ENCODE results near the gene KRTAP22-1. TPM values are rescaled to one million over a fixed set of nuclear protein-coding genes. Genes with fewer than 3 reads are reported as not detected.

The KRTAP22-1 gene
- total RNA-seq, 1 experiment from 2014 or later, result not detected

DNA sequence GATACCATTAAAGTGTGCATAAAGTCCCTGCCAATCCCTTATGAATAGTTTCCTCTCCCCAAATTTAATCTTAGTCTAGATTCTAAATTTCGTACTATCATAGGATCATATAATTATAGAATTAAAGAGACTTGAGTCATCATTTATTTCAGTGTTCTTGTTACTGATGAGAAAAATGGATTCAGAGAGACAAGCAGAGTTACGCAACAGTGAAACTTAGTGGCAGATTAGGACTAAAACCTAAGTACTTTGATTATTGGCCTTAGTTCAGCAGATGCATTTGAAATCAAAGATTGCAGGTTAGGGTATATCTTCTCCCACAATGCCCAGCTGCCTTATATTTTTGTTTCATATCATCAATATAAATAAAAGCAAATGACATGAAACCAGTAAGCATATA lies 38.9 kb upstream of the KRTAP22-1 start:
- no peak for TF ChIP-seq CTCF (IDR thresholded peaks at IDR 0.05; ENCODE audit: unreplicated experiment)
- Mint-ChIP-seq H3K36me3 (ENCODE audit: insufficient read depth, unreplicated experiment) (no peaks in the 10 kb centered on the region), H3K27me3 (ENCODE audit: unreplicated experiment) (no peaks in the 10 kb centered on the region), H3K4me3 (ENCODE audit: low read depth, unreplicated experiment) (no peak overlapping the region), H3K4me1 (ENCODE audit: low read depth, unreplicated experiment) (no peaks in the 10 kb centered on the region), H3K27ac (ENCODE audit: unreplicated experiment) (no peak overlapping the region), H3K9me3 (ENCODE audit: low read depth, unreplicated experiment) (peaks cover 6% of the 10 kb centered on the region)
- CTCF ChIA-PET, result no interaction called here
- BruUV-seq (replicated peaks), result no TSS peak
- no peak for DNase-seq
- intact Hi-C loops (cut with micrococcal nuclease; ENCODE audit: unreplicated experiment), result no loop called here

DNA sequence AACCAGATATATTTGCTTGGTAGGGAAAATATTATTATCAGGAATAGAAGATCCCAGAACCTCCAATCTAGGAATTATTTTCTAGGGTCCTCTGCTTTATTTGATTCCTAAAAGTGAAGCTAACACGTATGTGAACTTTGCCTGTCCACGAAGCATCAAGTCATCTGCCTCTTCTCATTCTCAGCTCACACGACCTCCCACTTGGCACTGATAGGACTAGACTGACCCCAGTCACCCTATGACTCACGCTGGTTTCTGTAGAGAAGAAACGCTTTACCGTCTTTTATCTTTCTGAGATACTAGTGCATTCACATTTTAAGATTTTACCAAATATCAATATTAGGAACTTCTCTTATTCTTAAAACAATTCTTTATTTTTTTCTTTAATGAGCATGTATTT lies 37.8 kb upstream of the KRTAP22-1 start:
- Mint-ChIP-seq H3K27ac (ENCODE audit: unreplicated experiment) (no peak overlapping the region), H3K4me3 (ENCODE audit: low read depth, unreplicated experiment) (no peak overlapping the region), H3K36me3 (ENCODE audit: insufficient read depth, unreplicated experiment) (no peaks in the 10 kb centered on the region), H3K27me3 (ENCODE audit: unreplicated experiment) (no peaks in the 10 kb centered on the region), H3K9me3 (ENCODE audit: low read depth, unreplicated experiment) (peaks cover 6% of the 10 kb centered on the region), H3K4me1 (ENCODE audit: low read depth, unreplicated experiment) (no peaks in the 10 kb centered on the region)
- intact Hi-C loops (cut with micrococcal nuclease; ENCODE audit: unreplicated experiment), result no loop called here
- CTCF ChIA-PET, result no interaction called here
- no peak for DNase-seq
- BruUV-seq (replicated peaks), result no TSS peak
- TF ChIP-seq CTCF (IDR thresholded peaks at IDR 0.05; ENCODE audit: unreplicated experiment), result no peak

- Mint-ChIP-seq H3K27me3 (ENCODE audit: unreplicated experiment) (no peaks in the 10 kb centered on the region), H3K9me3 (ENCODE audit: low read depth, unreplicated experiment) (peaks cover 6% of the 10 kb centered on the region)
- intact Hi-C loops (cut with micrococcal nuclease; ENCODE audit: unreplicated experiment), result no loop called here
Observed at GRCh38 chr21:30563630-30564029, 37.3 kb upstream of the KRTAP22-1 start.

GRCh38 chr21:30567617-30568016 lies 33.3 kb upstream of the KRTAP22-1 start:
- no peak for TF ChIP-seq CTCF (IDR thresholded peaks at IDR 0.05; ENCODE audit: unreplicated experiment)
- DNase-seq, result no peak
- H3K27ac Mint-ChIP-seq (ENCODE audit: unreplicated experiment), result no peak overlapping the region
- intact Hi-C loops (cut with micrococcal nuclease; ENCODE audit: unreplicated experiment), result no loop called here
- no TSS peak for BruUV-seq (replicated peaks)
- CTCF ChIA-PET, result no interaction called here
- no peaks in the 10 kb centered on the region for H3K27me3 Mint-ChIP-seq (ENCODE audit: unreplicated experiment)
- H3K36me3 Mint-ChIP-seq (ENCODE audit: insufficient read depth, unreplicated experiment), result no peaks in the 10 kb centered on the region
- no peaks in the 10 kb centered on the region for H3K4me1 Mint-ChIP-seq (ENCODE audit: low read depth, unreplicated experiment)
- H3K4me3 Mint-ChIP-seq (ENCODE audit: low read depth, unreplicated experiment), result no peak overlapping the region
- H3K9me3 Mint-ChIP-seq (ENCODE audit: low read depth, unreplicated experiment), result peaks cover 11% of the 10 kb centered on the region

More at GRCh38 chr21:30563630-30564029, 37.3 kb upstream of the KRTAP22-1 start:
- Mint-ChIP-seq H3K27ac (ENCODE audit: unreplicated experiment) (no peak overlapping the region), H3K4me3 (ENCODE audit: low read depth, unreplicated experiment) (no peak overlapping the region), H3K36me3 (ENCODE audit: insufficient read depth, unreplicated experiment) (no peaks in the 10 kb centered on the region), H3K4me1 (ENCODE audit: low read depth, unreplicated experiment) (no peaks in the 10 kb centered on the region)
- BruUV-seq (replicated peaks), result no TSS peak
- TF ChIP-seq CTCF (IDR thresholded peaks at IDR 0.05; ENCODE audit: unreplicated experiment), result no peak
- no peak for DNase-seq
- CTCF ChIA-PET, result no interaction called here

GRCh38 chr21:30577766-30578165 lies 23.1 kb upstream of the KRTAP22-1 start:
- no peaks in the 10 kb centered on the region for H3K27me3 Mint-ChIP-seq (ENCODE audit: unreplicated experiment)
- DNase-seq, result no peak
- H3K4me1 Mint-ChIP-seq (ENCODE audit: low read depth, unreplicated experiment), result no peaks in the 10 kb centered on the region
- H3K27ac Mint-ChIP-seq (ENCODE audit: unreplicated experiment), result no peak overlapping the region
- no peak for TF ChIP-seq CTCF (IDR thresholded peaks at IDR 0.05; ENCODE audit: unreplicated experiment)
- H3K4me3 Mint-ChIP-seq (ENCODE audit: low read depth, unreplicated experiment), result no peak overlapping the region
- intact Hi-C loops (cut with micrococcal nuclease; ENCODE audit: unreplicated experiment), result no loop called here
- peaks cover 3% of the 10 kb centered on the region for H3K9me3 Mint-ChIP-seq (ENCODE audit: low read depth, unreplicated experiment)
- H3K36me3 Mint-ChIP-seq (ENCODE audit: insufficient read depth, unreplicated experiment), result no peaks in the 10 kb centered on the region
- CTCF ChIA-PET, result no interaction called here
- BruUV-seq (replicated peaks), result no TSS peak

Data from Calu3 (cell line).